ENCODE results near the gene DYDC1.
"Not testable (repeated sequence)": the region's sequence is repeated elsewhere in the genome, so short reads cannot be mapped to it uniquely, and the experiment has no call there.

Gene DYDC1

GRCh38 chr10:80333983-80334382, 22.6 kb downstream of the DYDC1 start:
- DNase-seq: no peak

DNA sequence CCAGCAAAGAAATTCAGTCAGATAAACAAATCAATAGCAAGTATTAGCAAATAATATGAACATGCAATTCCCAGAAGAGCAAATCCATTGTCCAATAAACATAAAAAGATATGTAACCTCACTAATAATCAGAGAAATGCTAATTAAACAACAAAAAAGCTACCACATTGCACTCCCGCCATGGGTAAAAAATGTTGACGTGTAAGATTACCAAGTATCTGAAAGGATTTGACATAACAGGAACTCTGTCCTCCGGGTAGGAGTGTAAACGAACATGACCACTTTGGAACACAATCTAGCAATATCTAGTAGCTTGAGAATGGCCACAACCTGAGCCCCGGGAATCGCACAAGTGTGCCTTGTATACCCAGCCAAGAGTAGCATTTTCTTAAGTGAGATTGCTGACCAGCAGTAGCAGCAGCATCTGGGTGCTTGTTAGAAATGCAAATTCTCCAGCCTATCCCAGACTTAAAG, 31.6 kb downstream of the DYDC1 start:
- no peak for DNase-seq

GRCh38 chr10:80324086-80324485, 32.5 kb downstream of the DYDC1 start:
- no peak for DNase-seq

DNA sequence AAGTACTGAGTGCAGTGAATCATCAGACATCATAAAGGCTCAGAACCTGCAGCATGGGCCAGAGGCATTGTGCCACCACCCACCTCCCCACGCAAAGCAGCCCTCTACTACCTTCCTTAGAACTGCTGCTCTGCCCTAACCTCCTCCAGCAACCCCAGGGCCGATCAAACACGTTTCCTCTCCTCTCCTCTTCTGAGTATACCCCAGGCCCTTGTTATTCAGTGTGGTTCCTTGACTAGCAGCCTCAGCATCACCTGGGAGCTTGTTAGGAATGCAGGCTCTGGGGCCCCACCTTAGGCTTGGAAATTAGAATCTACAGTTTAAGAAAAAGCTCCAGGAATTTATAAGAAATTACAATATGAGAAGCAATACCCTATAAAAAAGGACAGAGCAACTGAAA, 33.2 kb downstream of the DYDC1 start:
- no peak for DNase-seq

DNA sequence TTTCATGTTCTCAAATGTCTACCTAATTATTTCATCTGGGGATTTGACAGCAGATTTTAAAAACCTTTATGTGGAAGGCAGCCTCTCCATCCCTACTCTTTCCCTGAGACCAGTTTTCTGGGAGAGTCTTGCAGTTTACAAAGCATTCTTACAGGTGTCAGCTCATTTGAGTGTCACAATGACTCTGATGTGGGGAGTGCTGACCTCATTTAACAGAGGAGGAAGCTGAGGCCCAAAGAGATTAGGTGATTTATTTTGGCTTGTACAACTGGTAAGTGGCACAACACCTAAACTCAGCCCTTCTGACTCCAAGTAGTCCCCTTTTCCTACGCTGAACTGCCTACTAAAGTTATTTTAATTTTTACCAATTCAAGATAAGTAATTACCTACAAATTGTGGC, 33.8 kb downstream of the DYDC1 start:
- no peak for DNase-seq

DNA sequence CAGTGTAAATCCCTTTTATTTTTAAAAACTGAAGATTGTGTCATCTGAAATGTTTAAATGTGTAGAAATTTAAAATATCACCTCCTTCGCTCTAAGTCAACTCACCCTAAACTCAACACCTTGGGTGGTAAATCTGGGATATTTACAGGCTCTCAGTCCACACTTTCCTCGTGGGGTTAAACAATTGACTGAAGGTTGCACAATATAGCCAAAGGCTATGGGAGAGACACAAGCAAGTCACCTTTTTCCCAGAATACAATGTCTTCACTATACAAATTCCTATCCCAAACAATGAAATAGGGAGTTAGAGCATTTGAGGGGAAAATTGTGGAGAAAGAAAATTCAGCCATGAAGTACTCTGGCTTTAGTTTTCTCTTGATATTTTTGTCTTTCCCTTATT, 34.4 kb downstream of the DYDC1 start:
- no peak for DNase-seq

DNA sequence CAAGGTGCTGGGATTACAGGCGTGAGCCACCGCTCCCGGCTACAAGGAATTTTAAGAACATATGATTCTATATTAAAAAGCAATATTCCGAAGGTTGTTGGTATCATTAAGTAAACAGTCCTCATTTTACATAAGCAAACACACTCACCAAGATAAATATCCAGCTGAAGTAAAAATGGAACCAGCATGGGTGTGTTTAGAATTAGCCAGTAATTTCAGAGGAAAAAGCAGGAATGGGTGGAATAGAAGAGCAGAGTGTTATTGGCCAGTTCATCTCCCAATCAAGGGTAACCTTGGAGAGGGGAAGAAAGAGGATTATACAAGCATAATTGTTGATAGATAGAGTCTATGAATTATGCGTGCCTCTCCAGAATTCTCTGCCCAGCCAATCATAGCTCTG, 35.4 kb downstream of the DYDC1 start:
- no peak for DNase-seq

DNA sequence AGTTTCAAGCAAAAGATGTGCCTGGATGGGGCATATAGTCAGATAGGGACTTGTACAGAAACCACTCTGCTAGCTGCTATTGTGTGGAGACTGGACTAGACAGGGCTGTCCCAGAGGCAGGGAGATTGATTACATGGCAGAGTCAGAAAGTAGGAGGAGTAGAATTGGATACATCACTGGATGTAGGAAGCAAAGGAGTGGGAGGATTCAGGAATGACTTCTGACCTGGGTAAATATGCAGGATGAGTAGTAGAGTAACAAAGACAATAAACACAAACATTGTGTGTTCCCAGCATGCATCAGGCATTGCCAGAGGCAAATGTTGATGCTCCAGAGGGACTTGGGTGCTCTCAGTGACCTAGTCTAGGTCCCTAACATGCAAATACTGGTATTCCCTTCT, 36.2 kb downstream of the DYDC1 start:
- DNase-seq: no peak

DNA sequence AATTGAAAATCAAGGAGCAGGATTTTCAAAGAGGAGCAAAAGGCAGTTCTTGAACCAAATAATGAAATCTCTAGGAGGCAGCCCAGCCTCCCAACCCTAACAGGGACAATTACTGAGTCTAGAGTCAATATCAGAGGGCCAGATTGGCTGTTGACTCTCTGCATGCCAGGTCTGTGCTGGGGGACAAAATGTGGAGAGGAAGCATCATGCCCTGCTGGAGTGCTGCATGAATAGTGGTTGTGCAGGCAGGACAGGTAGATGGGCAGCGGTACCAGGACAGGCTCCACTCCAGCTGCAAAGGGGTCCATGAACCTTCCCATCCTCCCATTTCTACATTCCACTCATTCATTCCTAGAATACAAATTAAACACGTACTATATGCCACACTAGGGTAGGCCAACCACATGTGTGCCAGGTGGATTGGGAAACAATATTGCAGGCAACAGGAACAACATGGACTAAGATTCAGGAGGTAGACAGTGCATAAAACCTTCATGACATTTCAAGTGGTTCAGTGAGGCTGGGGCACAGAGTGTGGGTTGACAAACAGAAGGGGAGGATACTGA, 36.7 kb downstream of the DYDC1 start:
- no peak for DNase-seq

- DNase-seq: no peak
Measured at GRCh38 chr10:80319318-80319717, 37.2 kb downstream of the DYDC1 start.

- no peak for DNase-seq
Measured at GRCh38 chr10:80318742-80319141, 37.8 kb downstream of the DYDC1 start.

- no peak for DNase-seq
Measured at GRCh38 chr10:80315391-80315790, 41.2 kb downstream of the DYDC1 start.

DNA sequence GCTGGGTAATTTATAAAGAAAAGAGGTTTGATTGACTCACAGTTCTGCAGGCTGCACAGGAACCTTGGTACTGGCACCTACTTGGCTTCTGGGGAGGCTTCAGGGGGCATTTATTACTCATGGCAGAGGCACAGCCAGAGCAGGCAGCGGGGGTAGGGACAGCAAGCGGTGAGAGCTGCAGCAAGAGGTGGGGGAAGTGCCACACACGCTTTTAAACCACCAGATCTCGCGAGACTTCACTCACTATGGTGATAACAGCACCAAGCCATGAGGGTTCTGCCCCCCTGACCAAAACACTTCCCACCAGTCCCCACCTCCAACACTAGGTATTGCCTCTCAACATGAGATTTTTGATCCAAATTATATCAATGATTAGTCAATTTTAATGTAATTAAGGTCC, 43.0 kb downstream of the DYDC1 start:
- DNase-seq: no peak

DNA sequence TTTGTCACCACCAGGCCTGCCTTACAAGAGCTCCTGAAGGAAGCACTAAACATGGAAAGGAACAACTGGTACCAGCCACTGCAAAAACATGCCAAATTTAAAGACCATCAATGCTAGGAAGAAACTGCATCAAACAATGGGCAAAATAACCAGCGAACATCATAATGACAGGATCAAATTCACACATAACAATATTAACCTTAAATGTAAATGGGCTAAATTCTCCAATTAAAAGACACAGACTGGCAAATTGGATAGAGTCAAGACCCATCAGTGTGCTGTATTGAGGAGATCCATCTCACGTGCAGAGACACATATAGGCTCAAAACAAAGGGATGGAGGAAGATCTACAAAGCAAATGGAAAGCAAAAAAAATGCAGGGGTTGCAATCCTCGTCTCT, 50.6 kb downstream of the DYDC1 start:
- DNase-seq: not testable (repeated sequence)

- no peak for DNase-seq
Measured at GRCh38 chr10:80296942-80297341, 59.6 kb downstream of the DYDC1 start.

GRCh38 chr10:80292607-80293239, 63.8 kb downstream of the DYDC1 start:
- DNase-seq: no peak

DNA sequence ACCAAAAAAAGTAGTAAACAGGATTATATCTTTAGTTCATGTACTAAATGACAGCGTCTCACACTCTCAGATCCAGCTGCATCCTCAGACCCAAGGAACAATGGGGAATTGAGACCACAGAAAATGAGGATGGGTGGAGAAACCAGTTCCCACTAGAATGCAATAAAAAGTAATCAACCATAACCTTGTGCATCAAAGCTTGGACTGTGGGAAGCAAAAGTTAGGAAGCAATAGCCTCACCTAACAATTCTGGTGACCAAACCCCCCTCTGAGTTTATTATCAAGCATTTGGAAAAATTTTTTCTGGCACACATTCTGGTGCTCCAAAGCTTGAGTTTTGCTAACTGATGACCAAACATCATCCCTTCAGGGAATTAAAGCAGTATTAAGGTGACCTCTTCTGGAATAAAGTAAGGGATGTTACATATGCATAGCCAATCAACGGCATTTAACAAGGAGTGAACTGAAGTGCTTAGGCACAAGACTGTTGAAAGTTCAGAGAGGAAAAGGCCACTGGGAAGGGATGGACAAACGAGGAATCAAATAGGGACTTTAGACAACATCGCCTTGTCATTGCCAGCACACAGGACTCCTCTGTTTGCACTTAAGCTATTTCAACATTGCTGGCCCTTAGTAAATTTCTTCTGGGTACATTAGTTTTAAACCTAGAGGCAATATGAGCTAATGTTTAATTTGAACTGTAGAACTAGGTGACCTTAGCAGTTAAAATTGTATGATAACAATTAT, 65.9 kb downstream of the DYDC1 start:
- DNase-seq: no peak

DNA sequence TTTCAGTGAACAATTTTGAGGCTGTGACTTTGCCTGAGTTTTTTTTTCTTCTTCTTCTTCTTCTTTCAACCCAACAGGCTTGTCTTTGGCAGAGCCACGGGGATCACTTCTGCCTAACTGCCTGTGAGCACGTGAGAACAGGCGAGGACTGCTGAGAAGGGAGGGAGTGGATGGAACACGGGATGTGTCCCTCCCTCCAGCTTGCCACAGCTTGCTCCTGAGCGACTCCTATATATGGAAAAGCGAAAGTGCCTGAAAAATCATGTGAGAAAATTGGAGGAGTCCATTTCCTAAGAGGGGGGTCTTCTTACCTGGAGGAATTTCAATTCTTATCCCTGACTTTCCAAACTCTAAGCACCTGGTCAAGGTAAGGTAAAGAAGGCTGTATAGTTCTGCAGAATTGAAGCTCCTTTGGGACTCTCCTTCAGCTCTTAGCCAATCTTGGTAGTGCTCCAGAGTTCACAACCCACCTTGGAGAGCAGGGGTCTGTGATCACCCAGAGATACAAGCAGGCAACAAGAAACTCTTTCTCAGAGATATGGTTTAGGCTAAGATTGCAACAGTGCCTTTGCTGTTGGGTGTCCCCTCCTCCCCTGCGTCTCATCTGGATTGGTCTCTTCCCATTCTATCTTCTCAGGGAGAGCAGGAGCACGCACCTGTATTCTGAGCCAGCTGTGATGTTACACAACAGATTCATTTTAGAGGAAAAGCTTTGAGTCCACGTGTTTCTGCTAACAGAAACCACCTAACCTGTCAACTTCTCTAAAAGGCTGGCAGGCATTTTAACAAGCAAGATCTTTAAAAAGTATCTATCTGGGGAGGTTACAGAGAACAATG, 66.9 kb downstream of the DYDC1 start, which contains the start of gene MAT1A:
TSS of gene MAT1A (minus strand) at position 208 of the 837 bp plus-strand sequence. CDS start 235 bp downstream, outside the sequence.
- no peak for DNase-seq

GRCh38 chr10:80288849-80289248, 67.7 kb downstream of the DYDC1 start:
- DNase-seq: no peak

Data from central memory CD4-positive, alpha-beta T cell (primary cell).